Measurements from ENCODE around the gene CLK3.

GRCh38 chr15:74616996-74617395 lies 1.4 kb downstream of the CLK3 start:
- TF ChIP-seq CTCF (conservative IDR thresholded peaks at IDR 0.05; ENCODE audit: low read depth, low read length) = no peak
- TF ChIP-seq EZH2 (IDR thresholded peaks at IDR 0.05; ENCODE audit: low read length, unreplicated experiment) = no peak
- no peak for TF ChIP-seq EZH2phosphoT487 (IDR thresholded peaks at IDR 0.05; ENCODE audit: borderline replicate concordance, low read length)
